Measurements from ENCODE around the gene UTP4. TPM values are rescaled to one million over a fixed set of nuclear protein-coding genes. Genes with fewer than 3 reads are reported as not detected.

The UTP4 gene
- total RNA-seq, 1 experiment from 2014 or later, result 125 TPM

DNA sequence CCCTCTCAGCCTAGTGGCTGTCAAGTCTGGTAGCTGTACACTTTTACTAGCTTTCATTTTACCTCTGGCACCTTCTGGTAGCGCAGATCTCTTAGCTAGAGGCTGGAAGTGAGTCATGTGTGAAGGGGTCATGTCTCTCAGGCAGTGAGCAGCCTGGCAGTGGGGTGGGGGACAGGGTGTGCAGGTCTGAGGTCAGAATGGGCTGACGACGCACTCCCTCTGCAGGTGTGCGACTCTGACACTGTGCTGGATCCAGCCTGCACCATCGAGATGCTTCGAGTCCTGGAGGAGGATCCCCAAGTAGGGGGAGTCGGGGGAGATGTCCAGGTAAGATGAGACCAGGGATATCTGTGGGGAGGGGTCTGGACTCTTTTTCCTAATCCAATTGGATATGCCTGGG, 19.2 kb upstream of the UTP4 start:
- H3K36me3 ChIP-seq (ENCODE audit: control insufficient read depth in 1 of 2, insufficient read depth in 2 of 2, low read length in 2 of 2), result peaks cover 52 to 92% of the 10 kb centered on the region in 2 experiments

More for the DNA sequence above, 19.2 kb upstream of the UTP4 start:
- TF ChIP-seq TCF7L2 (IDR thresholded peaks at IDR 0.05; ENCODE audit: borderline replicate concordance, extremely low read depth, insufficient read depth, insufficient read length) (no peak), CBX3 (IDR thresholded peaks at IDR 0.05; ENCODE audit: low read depth) (no peak), ZFX (IDR thresholded peaks at IDR 0.05) (no peak), POLR2AphosphoS5 (IDR thresholded peaks at IDR 0.05; ENCODE audit: low read depth, low read length) (no peak), EGR1 (IDR thresholded peaks at IDR 0.05; ENCODE audit: low read depth) (no peak), REST (IDR thresholded peaks at IDR 0.05; ENCODE audit: low read depth) (no peak), YY1 (IDR thresholded peaks at IDR 0.05; ENCODE audit: extremely low read depth, insufficient replicate concordance, low read depth, low read length) (no peak), CTCF (IDR thresholded peaks at IDR 0.05 in 2 of 3, conservative IDR thresholded peaks at IDR 0.05 in 1 of 3; ENCODE audit: borderline replicate concordance in 1 of 3, insufficient read depth in 1 of 3, low read depth in 2 of 3, low read length in 2 of 3) (no peak), ZNF274 (IDR thresholded peaks at IDR 0.05; ENCODE audit: low read depth, low read length) (no peak), ZBTB33 (IDR thresholded peaks at IDR 0.05; ENCODE audit: extremely low read depth, insufficient replicate concordance, low read length) (no peak), SP1 (IDR thresholded peaks at IDR 0.05; ENCODE audit: low read depth) (no peak), FOSL1 (IDR thresholded peaks at IDR 0.05; ENCODE audit: low read depth) (no peak), SIN3A (IDR thresholded peaks at IDR 0.05; ENCODE audit: low read depth) (no peak), EZH2 (IDR thresholded peaks at IDR 0.05) (no peak), SRF (IDR thresholded peaks at IDR 0.05; ENCODE audit: low read depth) (no peak), POLR2A (IDR thresholded peaks at IDR 0.05; ENCODE audit: borderline replicate concordance, extremely low read depth, insufficient read depth, insufficient read length) (no peak), JUND (IDR thresholded peaks at IDR 0.05) (no peak), MAX (IDR thresholded peaks at IDR 0.05) (no peak), ELF1 (IDR thresholded peaks at IDR 0.05; ENCODE audit: borderline replicate concordance, low read depth) (no peak)
- TF ChIP-seq, protein P1, sequence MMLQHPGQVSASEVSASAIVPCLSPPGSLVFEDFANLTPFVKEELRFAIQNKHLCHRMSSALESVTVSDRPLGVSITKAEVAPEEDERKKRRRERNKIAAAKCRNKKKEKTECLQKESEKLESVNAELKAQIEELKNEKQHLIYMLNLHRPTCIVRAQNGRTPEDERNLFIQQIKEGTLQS (IDR thresholded peaks at IDR 0.05), result no peak
- Histone ChIP-seq H3K9me3 (ENCODE audit: control insufficient read depth in 1 of 2, insufficient read depth in 1 of 2, low read depth in 1 of 2, low read length in 2 of 2) (no peaks in the 10 kb centered on the region), H3K4me2 (ENCODE audit: low read length) (no peak overlapping the region), H3K79me2 (ENCODE audit: insufficient read depth, low read length) (peaks cover 71% of the 10 kb centered on the region), H3K27ac (ENCODE audit: low read depth, low read length) (no peak overlapping the region), H2AFZ (ENCODE audit: low read depth, low read length, poor library complexity, severe bottlenecking) (no peak overlapping the region), H3K4me3 (replicated peaks in 1 of 2; ENCODE audit: low read depth in 1 of 2, low read length in 2 of 2) (no peak overlapping the region), H3K4me1 (ENCODE audit: control insufficient read depth in 1 of 2, insufficient read depth in 2 of 2, low read length in 2 of 2) (peaks cover 0 to 33% of the 10 kb centered on the region in 2 experiments; a peak in 1 of 4 replicates), H3K9ac (ENCODE audit: low read length) (no peak overlapping the region), H4K20me1 (ENCODE audit: insufficient read depth) (peaks cover 20% of the 10 kb centered on the region; the same call in 1 of the 2 replicates), H3K9me2 (ENCODE audit: insufficient read depth) (no peaks in the 10 kb centered on the region), H3K27me3 (ENCODE audit: insufficient read depth, low read length) (no peaks in the 10 kb centered on the region)
- RAD21 ChIA-PET (ENCODE audit: low non-redundant PET in 1 of 2, low total read pairs in 2 of 2, uncharacterized antibody in 2 of 2, unreplicated experiment in 2 of 2), result no interaction called here
- intact Hi-C loops (cut with micrococcal nuclease), result no loop called here
- POLR2A ChIA-PET, result interaction anchor here (1.0 kb wide), 1 partner anchor 10 kb away, joined by 4 read pairs; no protein-coding TSS in a partner anchor
- CTCF ChIA-PET, result interaction anchor here (0.7 to 2.9 kb wide), 10 partner anchors 11 to 266 kb away, joined by 3 to 9 read pairs (median 3); no protein-coding TSS in a partner anchor
- BruUV-seq (replicated peaks), result no TSS peak
- ATAC-seq, result no peak
- no peak for DNase-seq (ENCODE audit: low read depth, low spot score)

Measured in HCT116 (cell line).